Measurements from ENCODE around the gene REL.

DNA sequence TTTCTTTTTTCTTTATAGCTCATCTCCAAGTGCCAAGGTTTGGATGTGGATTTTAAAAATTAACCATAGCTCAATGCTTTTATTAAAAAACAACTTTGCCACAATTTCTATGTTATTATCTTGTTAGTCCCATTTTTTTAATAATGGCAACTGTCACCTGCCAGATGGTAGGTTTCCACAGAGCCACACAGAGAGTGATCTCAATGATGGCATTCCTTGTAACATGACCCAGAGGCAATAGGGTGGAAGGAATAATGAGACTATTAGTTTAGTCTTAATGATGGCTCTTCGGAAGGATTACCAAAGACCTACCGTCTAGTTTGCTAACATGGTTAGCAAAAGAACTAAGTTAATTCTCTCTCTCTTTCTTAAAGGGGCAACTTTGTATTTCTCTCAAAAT, 64.0 kb downstream of the REL start:
- no peak for TF ChIP-seq POLR2A (IDR thresholded peaks at IDR 0.05)
- TF ChIP-seq, protein P1, sequence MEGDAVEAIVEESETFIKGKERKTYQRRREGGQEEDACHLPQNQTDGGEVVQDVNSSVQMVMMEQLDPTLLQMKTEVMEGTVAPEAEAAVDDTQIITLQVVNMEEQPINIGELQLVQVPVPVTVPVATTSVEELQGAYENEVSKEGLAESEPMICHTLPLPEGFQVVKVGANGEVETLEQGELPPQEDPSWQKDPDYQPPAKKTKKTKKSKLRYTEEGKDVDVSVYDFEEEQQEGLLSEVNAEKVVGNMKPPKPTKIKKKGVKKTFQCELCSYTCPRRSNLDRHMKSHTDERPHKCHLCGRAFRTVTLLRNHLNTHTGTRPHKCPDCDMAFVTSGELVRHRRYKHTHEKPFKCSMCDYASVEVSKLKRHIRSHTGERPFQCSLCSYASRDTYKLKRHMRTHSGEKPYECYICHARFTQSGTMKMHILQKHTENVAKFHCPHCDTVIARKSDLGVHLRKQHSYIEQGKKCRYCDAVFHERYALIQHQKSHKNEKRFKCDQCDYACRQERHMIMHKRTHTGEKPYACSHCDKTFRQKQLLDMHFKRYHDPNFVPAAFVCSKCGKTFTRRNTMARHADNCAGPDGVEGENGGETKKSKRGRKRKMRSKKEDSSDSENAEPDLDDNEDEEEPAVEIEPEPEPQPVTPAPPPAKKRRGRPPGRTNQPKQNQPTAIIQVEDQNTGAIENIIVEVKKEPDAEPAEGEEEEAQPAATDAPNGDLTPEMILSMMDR (IDR thresholded peaks at IDR 0.05), result no peak
